Lung (tissue), 12 donors: ENCODE data around the gene C1orf185. TPM values are rescaled to one million over a fixed set of nuclear protein-coding genes. Genes with fewer than 3 reads are reported as not detected.

Experiments
- ATAC-seq: fragments of 200-7000 bp; cut with Tn5 transposase; one replicate; pipeline ENCODE4 v1.9.1; 2020; ENCODE audit warnings: moderate number of reproducible peaks; ENCODE audit not compliant: insufficient read depth, low FRiP score
- DNase-seq, 3 donors: peaks; one replicate each; pipeline ENCODE4 v3.0.0-alpha.2; 2013 to 2017
- H3K27ac ChIP-seq, 2 donors: one replicate each; pipeline ENCODE4 v1.5.1; 2013; ENCODE audit warnings: mild to moderate bottlenecking in 2 of 2, moderate library complexity in 2 of 2, control low read depth in 1 of 2, inconsistent platforms in 1 of 2, low read depth in 1 of 2, low read length in 1 of 2
- H3K27me3 ChIP-seq, 3 donors: one replicate each; pipeline ENCODE4 v1.5.1; 2013; ENCODE audit warnings: low read length in 2 of 3; ENCODE audit not compliant: control insufficient read depth in 3 of 3, insufficient read depth in 3 of 3
- H3K36me3 ChIP-seq, 4 donors: one replicate each; pipeline ENCODE4 v1.5.1; 2013; ENCODE audit warnings: low read length in 4 of 4, mild to moderate bottlenecking in 1 of 4, moderate library complexity in 1 of 4; ENCODE audit not compliant: control insufficient read depth in 4 of 4, insufficient read depth in 4 of 4
- H3K4me1 ChIP-seq, 5 donors: one replicate each; pipeline ENCODE4 v1.5.1; 2013; ENCODE audit warnings: low read length in 5 of 5, mild to moderate bottlenecking in 2 of 5, moderate library complexity in 1 of 5; ENCODE audit not compliant: control insufficient read depth in 5 of 5, insufficient read depth in 5 of 5
- H3K4me3 ChIP-seq: one replicate; pipeline ENCODE4 v1.5.1; 2013; ENCODE audit warnings: mild to moderate bottlenecking, control low read depth, moderate library complexity
- H3K9ac ChIP-seq, 2 donors: one replicate each; pipeline ENCODE4 v1.5.1; 2013; ENCODE audit warnings: low read length in 2 of 2, control low read depth in 1 of 2; ENCODE audit not compliant: insufficient read depth in 1 of 2
- H3K9me3 ChIP-seq, 4 donors: one replicate each; pipeline ENCODE4 v1.5.1; 2013; ENCODE audit warnings: low read length in 3 of 4, mild to moderate bottlenecking in 1 of 4, moderate library complexity in 1 of 4; ENCODE audit not compliant: control insufficient read depth in 4 of 4, insufficient read depth in 3 of 4
- WGBS, 2 donors: extraction: QIAGEN DNeasy Blood & Tissue Kit; methylation state at CpG; one replicate each; pipeline ENCODE4 v1.1.7; 2013; 5-methylcytosine and 5-hydroxymethylcytosine counted together
- polyA plus RNA-seq, 2 donors: library from polyadenylated mRNA; stranded (reverse); fragments of 200-250 nt; gene quantifications; one replicate each; pipeline ENCODE4 v1.2.1, GENCODE V29; 2013
- total RNA-seq, 2 donors: library from RNA; depleted of rRNA in 1 of 2; stranded (reverse); fragments of >200 nt in 1 of 2; gene quantifications; one replicate each; pipeline ENCODE4 v1.2.1, GENCODE V29; 2014 to 2021
- TF ChIP-seq, protein P1 (sequence below): IDR thresholded peaks from 2 replicates; pipeline ENCODE4 v1.5.1; 2012; ENCODE audit warnings: mild to moderate bottlenecking; ENCODE audit errors: control extremely low read depth, extremely low read depth
- donor health status: control.
- donor health status: control.
- donor health status: Bipolar disorder and iron deficiency.
- donor health status: healthy.
- donor health status: DM: yes; HTN: yes; CAD: no.

Gene C1orf185
- total and polyA plus RNA-seq, 4 donors: not detected

DNA sequence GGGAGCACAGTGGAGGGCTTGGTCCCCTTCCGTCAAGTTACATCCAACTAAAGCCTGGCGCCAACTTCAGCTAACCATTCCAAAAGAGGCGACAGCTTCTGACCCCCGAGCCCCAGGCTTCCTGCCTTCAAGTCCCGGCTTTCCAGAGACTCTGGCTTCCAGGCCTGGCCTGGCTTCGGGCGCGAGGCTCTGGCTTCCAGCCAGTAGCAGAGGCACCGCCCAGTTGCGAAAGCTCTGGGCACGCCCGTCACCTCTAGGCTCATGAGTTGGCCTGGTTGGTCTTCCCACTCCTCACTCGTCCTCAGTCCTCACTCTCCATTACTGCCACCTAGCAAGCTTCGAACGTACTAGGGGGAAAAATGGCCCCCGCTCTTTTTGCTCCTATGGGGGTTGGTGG is 30.0 kb upstream of the C1orf185 start:
- Histone ChIP-seq H3K4me3 (no peak overlapping the region), H3K27me3 (peaks cover 0 to 4% (median 0%) of the 10 kb centered on the region in 3 donors), H3K9me3 (no peaks in the 10 kb centered on the region), H3K4me1 (no peaks in the 10 kb centered on the region), H3K27ac (no peak overlapping the region), H3K36me3 (no peaks in the 10 kb centered on the region), H3K9ac (no peak overlapping the region)
- DNase-seq: no peak
- TF ChIP-seq, protein P1, sequence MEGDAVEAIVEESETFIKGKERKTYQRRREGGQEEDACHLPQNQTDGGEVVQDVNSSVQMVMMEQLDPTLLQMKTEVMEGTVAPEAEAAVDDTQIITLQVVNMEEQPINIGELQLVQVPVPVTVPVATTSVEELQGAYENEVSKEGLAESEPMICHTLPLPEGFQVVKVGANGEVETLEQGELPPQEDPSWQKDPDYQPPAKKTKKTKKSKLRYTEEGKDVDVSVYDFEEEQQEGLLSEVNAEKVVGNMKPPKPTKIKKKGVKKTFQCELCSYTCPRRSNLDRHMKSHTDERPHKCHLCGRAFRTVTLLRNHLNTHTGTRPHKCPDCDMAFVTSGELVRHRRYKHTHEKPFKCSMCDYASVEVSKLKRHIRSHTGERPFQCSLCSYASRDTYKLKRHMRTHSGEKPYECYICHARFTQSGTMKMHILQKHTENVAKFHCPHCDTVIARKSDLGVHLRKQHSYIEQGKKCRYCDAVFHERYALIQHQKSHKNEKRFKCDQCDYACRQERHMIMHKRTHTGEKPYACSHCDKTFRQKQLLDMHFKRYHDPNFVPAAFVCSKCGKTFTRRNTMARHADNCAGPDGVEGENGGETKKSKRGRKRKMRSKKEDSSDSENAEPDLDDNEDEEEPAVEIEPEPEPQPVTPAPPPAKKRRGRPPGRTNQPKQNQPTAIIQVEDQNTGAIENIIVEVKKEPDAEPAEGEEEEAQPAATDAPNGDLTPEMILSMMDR: no peak
- no peak for ATAC-seq
- WGBS, 2 donors: 79 to 87% methylated on average over 16 of the region's 16 CpGs

DNA sequence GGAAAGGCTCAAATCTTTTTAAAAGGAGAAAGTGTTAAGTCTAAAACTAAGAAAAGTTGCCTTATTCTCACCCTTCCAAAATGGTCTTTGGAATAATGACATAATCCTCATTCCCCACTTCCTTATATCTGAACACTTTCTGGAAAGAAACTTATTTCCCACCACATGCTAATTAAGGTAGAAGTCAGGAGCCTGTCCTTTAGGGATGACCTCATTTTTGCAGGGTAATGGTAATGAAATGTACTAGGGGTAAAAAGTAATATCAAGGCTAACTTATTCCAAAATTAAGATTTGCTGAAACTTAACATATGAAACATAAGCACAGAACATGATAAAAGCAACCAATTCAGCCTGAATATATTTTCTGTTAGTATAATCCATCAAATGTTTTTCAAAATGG is 29.4 kb upstream of the C1orf185 start:
- Histone ChIP-seq H3K36me3 (no peaks in the 10 kb centered on the region), H3K27ac (no peak overlapping the region), H3K9ac (no peak overlapping the region), H3K4me3 (no peak overlapping the region), H3K9me3 (no peaks in the 10 kb centered on the region), H3K27me3 (peaks cover 0 to 4% (median 0%) of the 10 kb centered on the region in 3 donors), H3K4me1 (no peaks in the 10 kb centered on the region)
- TF ChIP-seq, protein P1: no peak
- ATAC-seq: no peak
- no peak for DNase-seq

DNA sequence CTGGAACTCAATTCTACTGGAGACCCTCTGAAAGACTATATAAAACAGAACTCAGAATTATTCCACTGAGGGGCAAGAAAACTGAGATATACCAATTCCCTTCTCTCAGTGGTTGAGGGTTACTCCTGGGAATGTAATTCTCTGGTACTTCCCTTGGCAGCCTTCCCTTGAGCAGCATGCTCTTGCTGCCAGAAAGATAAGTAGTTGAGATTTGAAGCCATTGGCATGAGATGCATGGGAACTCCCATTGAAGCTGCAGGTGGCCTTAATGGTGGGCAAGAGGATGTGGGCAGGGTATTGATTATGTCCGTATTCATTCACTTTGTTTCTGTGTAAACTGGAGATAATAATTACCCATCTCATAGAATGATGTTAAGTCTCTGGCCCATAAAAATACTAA is 28.6 kb upstream of the C1orf185 start:
- Histone ChIP-seq H3K36me3 (no peaks in the 10 kb centered on the region), H3K9ac (no peak overlapping the region), H3K4me1 (no peaks in the 10 kb centered on the region), H3K4me3 (no peak overlapping the region), H3K27ac (no peak overlapping the region), H3K27me3 (peaks cover 0 to 4% (median 0%) of the 10 kb centered on the region in 3 donors), H3K9me3 (no peaks in the 10 kb centered on the region)
- 77 to 92% methylated on average over 1 of the region's 1 CpG for WGBS, 2 donors
- peak in 1 of 3 donors; percentile 1 for DNase-seq
- ATAC-seq: no peak
- TF ChIP-seq, protein P1: no peak

DNA sequence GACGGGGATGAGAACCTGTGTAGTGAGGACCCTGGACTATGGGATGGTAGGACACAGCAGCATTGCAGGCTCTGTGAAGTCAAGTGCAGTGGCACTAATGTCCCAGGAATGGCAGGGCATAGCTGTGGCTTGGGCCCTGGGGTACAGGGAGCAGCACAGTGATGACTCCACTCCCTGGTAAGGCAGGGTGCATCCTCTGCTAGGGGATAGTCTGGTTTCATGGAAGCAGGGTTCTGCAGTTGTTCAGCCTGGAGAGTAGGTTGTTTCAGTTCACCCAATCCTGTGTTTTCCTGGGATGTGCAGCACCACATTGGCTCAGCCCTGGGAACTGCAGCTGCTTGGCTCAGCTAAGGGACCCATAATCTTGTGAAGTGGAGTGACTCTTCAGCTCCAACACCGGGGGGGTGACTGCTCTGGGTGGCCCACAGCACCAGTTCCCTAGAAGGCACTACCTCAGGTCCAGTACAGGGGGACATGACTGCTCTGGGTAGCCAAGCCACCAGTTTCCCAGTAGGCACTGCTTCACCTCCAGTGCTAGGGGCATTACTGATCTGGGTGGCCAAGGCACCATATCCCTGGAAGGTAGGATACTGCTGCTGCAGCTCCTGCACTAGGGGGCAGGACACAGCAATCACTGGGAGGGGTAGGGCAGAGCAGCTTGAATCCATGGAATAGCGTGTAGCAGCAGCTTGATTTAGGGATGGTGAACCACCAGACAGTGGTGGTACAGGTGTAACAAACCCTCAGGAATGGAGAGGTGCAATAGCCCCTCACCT is 15.3 kb upstream of the C1orf185 start:
- Histone ChIP-seq H3K9me3 (no peaks in the 10 kb centered on the region), H3K36me3 (no peaks in the 10 kb centered on the region), H3K27me3 (no peaks in the 10 kb centered on the region), H3K27ac (no peak overlapping the region), H3K4me1 (no peaks in the 10 kb centered on the region), H3K9ac (no peak overlapping the region), H3K4me3 (no peak overlapping the region)
- 87% methylated on average over 3 of the region's 3 CpGs for WGBS, 2 donors
- DNase-seq (no peak), ATAC-seq (no peak)
- TF ChIP-seq, protein P1: no peak
